ENCODE data around the gene CNTN2.

Gene CNTN2

GRCh38 chr1:205030896-205031295 is 12.1 kb upstream of the CNTN2 start:
- TF ChIP-seq, protein P1, sequence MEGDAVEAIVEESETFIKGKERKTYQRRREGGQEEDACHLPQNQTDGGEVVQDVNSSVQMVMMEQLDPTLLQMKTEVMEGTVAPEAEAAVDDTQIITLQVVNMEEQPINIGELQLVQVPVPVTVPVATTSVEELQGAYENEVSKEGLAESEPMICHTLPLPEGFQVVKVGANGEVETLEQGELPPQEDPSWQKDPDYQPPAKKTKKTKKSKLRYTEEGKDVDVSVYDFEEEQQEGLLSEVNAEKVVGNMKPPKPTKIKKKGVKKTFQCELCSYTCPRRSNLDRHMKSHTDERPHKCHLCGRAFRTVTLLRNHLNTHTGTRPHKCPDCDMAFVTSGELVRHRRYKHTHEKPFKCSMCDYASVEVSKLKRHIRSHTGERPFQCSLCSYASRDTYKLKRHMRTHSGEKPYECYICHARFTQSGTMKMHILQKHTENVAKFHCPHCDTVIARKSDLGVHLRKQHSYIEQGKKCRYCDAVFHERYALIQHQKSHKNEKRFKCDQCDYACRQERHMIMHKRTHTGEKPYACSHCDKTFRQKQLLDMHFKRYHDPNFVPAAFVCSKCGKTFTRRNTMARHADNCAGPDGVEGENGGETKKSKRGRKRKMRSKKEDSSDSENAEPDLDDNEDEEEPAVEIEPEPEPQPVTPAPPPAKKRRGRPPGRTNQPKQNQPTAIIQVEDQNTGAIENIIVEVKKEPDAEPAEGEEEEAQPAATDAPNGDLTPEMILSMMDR (IDR thresholded peaks at IDR 0.05; ENCODE audit: low read depth, low read length), result no peak
- DNase-seq (ENCODE audit: low read depth in 2 of 2), result no peak
- H3K4me3 ChIP-seq (replicated peaks in 1 of 2; ENCODE audit: low read depth in 2 of 2, low read length in 2 of 2), result no peak overlapping the region

DNA sequence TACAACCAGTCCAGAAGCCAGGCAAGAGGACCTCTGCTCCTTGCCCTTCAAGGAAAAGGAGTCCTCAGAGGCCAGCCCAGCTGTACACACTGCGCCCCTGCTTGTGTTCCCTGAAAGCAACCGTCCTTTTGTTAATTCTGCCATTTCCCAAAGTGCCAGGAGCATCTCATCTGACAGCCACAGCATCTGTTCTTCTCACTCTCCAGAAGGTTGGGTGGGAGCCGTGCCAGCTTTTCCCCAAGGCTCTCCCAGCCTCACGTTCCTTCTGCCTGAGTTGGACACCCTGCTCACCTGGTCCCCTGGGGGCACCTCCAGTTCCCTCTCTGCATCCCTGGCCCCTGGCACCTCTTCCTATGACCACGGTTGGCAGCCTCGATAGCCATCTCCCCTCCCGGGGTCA is 10.5 kb upstream of the CNTN2 start:
- DNase-seq (ENCODE audit: low read depth in 2 of 2), result no peak
- TF ChIP-seq, protein P1 (IDR thresholded peaks at IDR 0.05; ENCODE audit: low read depth, low read length), result no peak
- no peak overlapping the region for H3K4me3 ChIP-seq (replicated peaks in 1 of 2; ENCODE audit: low read depth in 2 of 2, low read length in 2 of 2)

DNA sequence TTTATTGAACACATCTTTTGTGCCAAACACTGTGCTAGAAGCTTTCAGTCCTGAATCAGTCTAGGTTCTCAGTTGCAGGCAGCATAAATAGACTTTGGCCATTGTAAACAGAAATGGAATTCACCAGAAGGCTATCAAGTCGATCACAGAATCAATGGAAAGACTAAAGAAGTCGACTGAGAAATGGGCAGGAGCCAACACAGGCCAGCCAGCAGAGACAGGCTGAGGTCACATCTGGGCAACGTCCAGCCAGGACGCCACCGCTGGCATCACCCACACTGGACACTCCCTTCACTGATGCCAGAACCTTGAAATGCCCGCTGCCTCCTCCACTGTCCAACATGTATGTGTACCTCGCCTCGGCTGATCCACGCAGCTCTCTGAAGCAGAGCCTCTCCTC is 5.5 kb upstream of the CNTN2 start:
- TF ChIP-seq, protein P1 (IDR thresholded peaks at IDR 0.05; ENCODE audit: low read depth, low read length), result no peak

DNA sequence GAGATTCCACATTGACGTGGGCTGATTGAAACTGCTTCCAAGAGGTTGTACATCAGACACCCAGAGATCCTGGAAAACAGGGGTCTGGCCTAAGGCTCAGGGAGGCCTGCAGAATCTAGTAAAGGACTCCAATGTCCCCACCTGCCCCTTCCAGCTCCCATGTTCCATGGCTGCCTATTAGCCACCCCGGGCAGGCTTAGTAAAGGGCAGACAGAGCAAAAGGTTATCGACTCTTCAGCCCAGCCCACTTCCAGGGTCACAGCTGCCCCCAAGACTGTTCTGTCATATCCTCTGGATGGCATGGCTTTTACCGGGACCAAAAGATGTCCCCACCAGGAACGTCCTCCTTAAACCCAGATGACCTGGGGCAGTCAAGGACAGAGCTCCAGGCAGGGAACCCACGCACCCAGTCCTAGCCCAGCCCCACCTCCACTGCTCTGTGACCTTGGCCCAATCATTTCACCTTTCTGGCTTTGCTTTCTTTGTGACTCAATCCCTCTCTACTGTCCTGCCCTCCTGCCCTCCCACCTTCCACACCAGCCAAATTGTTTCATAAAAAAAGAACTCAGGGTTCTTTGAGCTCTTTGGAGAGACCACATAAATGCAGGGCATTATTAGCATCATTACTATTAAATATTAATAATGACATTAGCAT is 4.8 kb upstream of the CNTN2 start:
- TF ChIP-seq, protein P1 (IDR thresholded peaks at IDR 0.05; ENCODE audit: low read depth, low read length), result no peak

More for the DNA sequence above, 5.5 kb upstream of the CNTN2 start:
- no peak overlapping the region for H3K4me3 ChIP-seq (replicated peaks in 1 of 2; ENCODE audit: low read depth in 2 of 2, low read length in 2 of 2)
- no peak for DNase-seq (ENCODE audit: low read depth in 2 of 2)

GRCh38 chr1:205041001-205041715 is 1.9 kb upstream of the CNTN2 start:
- DNase-seq (ENCODE audit: low read depth in 2 of 2), result no peak
- TF ChIP-seq, protein P1 (IDR thresholded peaks at IDR 0.05; ENCODE audit: low read depth, low read length), result no peak
- no peak overlapping the region for H3K4me3 ChIP-seq (replicated peaks in 1 of 2; ENCODE audit: low read depth in 2 of 2, low read length in 2 of 2)

More for the DNA sequence above, 4.8 kb upstream of the CNTN2 start:
- no peak overlapping the region for H3K4me3 ChIP-seq (replicated peaks in 1 of 2; ENCODE audit: low read depth in 2 of 2, low read length in 2 of 2)
- no peak for DNase-seq (ENCODE audit: low read depth in 2 of 2)

DNA sequence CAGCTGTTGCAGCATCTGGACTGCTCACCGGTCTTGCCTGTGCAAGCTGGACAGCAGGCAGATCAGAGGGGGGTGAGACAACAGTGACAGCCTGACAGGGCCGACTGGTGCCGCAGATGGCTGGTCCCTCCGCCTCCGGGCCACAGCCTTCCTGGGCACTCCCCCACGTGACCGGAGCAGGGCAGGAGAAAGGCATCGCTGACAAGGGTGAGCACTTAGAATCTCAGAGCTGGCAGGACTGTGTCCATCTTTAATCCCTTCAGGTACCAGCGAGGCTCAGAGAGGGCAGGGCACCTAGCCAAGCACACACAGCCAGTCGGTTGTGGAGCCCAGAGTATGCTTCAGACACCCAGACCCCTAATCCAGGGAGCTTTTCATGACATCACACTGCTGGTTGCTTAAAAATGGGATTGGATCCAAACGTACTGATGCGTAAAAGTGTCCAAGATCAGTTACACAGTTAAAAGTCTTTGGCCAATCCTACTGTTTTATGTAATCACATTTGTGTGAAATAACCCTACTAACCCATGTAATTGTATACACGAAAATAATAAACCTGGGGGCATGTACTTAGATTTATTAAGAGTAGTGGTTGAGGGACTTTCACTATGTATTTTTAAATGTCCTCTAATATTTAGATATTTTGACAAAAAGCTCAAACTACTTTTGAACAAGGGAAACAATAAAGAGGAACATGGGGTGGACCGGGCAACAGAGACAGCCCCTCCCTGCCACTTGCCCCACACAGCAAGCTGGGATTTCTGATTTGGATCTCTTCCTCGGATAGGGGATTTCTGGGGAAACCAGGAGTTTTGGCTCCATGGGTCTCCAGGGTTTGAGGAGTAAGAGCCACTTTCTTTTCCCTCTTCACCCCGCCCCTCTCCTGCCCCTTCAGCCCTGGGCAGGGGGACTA is 758 bp upstream of the CNTN2 start:
- TF ChIP-seq, protein P1 (IDR thresholded peaks at IDR 0.05; ENCODE audit: low read depth, low read length), result no peak
- DNase-seq (ENCODE audit: low read depth in 2 of 2), result no peak
- H3K4me3 ChIP-seq (replicated peaks in 1 of 2; ENCODE audit: low read depth in 2 of 2, low read length in 2 of 2), result no peak overlapping the region

All from cardiac fibroblast (primary cell).